B cell (primary cell): Measurements from ENCODE around the gene TBC1D4.

Experiments used
- EZH2 ChIP-seq: IDR thresholded peaks from 2 replicates; pipeline ENCODE4 v1.6.1; 2012; ENCODE audit warnings: borderline replicate concordance, low read depth, mild to moderate bottlenecking, moderate library complexity, low read length; ENCODE audit not compliant: insufficient read depth, poor library complexity, severe bottlenecking
- TF ChIP-seq, protein P1 (sequence below): fragments of 200-600 bp; IDR thresholded peaks from one replicate; pipeline ENCODE4 v1.8.0; 2022; ENCODE audit warnings: antibody characterized with exemption, mild to moderate bottlenecking

DNA sequence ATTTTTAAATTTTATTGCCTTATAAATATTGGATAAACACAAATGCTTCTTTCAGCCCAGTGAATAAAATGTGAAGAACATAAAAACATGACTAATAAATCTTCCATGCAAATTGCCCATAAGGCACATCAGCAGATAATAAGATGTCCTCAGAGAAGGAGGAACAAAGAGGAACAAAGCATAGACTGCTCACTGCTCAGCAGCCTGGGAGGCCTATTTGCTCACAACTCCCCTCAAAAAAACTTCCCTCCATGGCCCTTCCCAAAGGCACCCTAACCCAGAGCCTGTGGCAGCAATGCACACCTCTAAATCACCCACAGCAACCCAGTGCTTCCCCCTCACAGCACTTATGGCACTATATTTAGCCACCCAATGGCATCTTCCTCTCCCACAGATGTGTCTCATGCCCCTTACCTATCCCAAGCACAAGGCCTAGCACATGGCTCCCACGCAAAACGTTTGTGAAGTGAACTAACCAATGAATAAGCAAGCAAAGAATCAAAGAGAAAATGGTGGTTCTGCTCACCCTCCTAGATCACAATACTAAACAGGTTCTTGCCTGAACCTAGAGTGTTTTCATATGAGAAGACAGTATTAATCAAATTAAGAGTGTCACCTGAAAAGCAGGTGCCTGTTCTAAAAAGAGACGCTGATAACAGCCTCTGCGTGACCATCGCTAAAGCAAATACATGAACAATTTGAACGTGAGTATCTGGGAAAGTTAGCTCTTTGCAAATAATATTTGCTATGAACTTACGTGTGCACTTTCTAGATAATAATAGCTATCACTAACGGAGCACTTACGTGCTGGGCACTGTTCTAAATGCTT lies 96.9 kb downstream of the TBC1D4 start:
- TF ChIP-seq, protein P1, sequence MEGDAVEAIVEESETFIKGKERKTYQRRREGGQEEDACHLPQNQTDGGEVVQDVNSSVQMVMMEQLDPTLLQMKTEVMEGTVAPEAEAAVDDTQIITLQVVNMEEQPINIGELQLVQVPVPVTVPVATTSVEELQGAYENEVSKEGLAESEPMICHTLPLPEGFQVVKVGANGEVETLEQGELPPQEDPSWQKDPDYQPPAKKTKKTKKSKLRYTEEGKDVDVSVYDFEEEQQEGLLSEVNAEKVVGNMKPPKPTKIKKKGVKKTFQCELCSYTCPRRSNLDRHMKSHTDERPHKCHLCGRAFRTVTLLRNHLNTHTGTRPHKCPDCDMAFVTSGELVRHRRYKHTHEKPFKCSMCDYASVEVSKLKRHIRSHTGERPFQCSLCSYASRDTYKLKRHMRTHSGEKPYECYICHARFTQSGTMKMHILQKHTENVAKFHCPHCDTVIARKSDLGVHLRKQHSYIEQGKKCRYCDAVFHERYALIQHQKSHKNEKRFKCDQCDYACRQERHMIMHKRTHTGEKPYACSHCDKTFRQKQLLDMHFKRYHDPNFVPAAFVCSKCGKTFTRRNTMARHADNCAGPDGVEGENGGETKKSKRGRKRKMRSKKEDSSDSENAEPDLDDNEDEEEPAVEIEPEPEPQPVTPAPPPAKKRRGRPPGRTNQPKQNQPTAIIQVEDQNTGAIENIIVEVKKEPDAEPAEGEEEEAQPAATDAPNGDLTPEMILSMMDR: no peak
- no peak for TF ChIP-seq EZH2
